Measurements from ENCODE around the gene AJM1.

DNA sequence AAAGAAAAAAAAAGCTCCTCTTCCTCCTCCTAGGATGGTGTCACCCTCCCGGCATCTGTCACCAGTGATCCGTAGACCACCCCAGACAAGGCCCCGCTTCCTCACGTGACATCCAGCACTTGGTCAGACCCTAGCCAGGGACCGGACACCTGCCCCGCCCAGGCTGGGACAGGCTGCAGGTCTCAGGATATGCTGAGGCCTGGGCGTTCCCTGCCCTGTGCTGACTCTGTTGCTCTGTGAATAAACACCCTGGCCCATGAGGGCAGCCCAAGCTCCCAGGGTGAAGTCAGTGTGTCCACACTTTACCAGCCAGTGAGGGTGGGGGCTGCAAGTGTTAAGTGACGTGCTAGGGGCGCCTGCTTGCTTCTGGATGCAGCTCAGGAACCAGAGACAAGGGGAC, 18.3 kb downstream of the AJM1 start:
- TF ChIP-seq, protein P1, sequence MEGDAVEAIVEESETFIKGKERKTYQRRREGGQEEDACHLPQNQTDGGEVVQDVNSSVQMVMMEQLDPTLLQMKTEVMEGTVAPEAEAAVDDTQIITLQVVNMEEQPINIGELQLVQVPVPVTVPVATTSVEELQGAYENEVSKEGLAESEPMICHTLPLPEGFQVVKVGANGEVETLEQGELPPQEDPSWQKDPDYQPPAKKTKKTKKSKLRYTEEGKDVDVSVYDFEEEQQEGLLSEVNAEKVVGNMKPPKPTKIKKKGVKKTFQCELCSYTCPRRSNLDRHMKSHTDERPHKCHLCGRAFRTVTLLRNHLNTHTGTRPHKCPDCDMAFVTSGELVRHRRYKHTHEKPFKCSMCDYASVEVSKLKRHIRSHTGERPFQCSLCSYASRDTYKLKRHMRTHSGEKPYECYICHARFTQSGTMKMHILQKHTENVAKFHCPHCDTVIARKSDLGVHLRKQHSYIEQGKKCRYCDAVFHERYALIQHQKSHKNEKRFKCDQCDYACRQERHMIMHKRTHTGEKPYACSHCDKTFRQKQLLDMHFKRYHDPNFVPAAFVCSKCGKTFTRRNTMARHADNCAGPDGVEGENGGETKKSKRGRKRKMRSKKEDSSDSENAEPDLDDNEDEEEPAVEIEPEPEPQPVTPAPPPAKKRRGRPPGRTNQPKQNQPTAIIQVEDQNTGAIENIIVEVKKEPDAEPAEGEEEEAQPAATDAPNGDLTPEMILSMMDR (IDR thresholded peaks at IDR 0.05) = no peak
- TF ChIP-seq POLR2A (IDR thresholded peaks at IDR 0.05) = no peak
- TF ChIP-seq EP300 (IDR thresholded peaks at IDR 0.05) = no peak
